GM12878 (cell line): ENCODE measurements around the gene STK10. TPM values are rescaled to one million over a fixed set of nuclear protein-coding genes. Genes with fewer than 3 reads are reported as not detected.

ENCODE experiments used
- ATAC-seq: fragments of 200-7000 bp; cut with Tn5 transposase; 3 replicates; pipeline ENCODE4 v1.9.1; 2020; ENCODE audit warnings: mild to moderate bottlenecking, moderate library complexity
- Bru-seq: library from RNA; stranded (reverse); fragments of 400-500 nt; gene quantifications from one replicate; lab custom pipeline; 2021; lab: Mats Ljungman, UMichigan
- BruChase-seq, 2 experiments: library from RNA; stranded (reverse); fragments of 400-500 nt; gene quantifications; one replicate each; lab custom pipeline; 2021; lab: Mats Ljungman, UMichigan
- BruUV-seq: library from RNA; stranded (reverse); fragments of 400-500 nt; replicated peaks from 2 replicates; lab custom pipeline; 2021; lab: Mats Ljungman, UMichigan
- CTCF ChIA-PET: fragments of 300-600 bp; sonication (Branson Sonifier 250); formaldehyde crosslinking; extraction: SDS; loops from one replicate; lab custom pipeline; 2021; ENCODE audit warnings: inconsistent platforms; lab: Yijun Ruan, JAX
- POLR2A ChIA-PET: fragments of 350-600 bp; formaldehyde crosslinking; extraction: SDS; loops from one replicate; lab custom pipeline; 2021; ENCODE audit warnings: inconsistent platforms; lab: Charles Lee
- RAD21 ChIA-PET: fragments of 300-600 bp; sonication (Branson Sonifier 250); formaldehyde crosslinking; loops from one replicate; lab custom pipeline; 2023; ENCODE audit warnings: antibody characterized with exemption; ENCODE audit not compliant: unreplicated experiment; lab: Charles Lee
- SMC1A ChIA-PET: fragments of 300-600 bp; sonication (Branson Sonifier 250); formaldehyde crosslinking; loops from one replicate; lab custom pipeline; 2023; ENCODE audit not compliant: unreplicated experiment, uncharacterized antibody; lab: Charles Lee
- DNase-seq: peaks from one replicate; pipeline ENCODE4 v3.0.0-alpha.2; 2011; ENCODE audit warnings: low read depth, low spot score
- FAIRE-seq: peaks from 3 replicates; lab custom pipeline; 2011; peaks lifted over from hg19 to GRCh38; lab: Jason Lieb, UNC
- H2AFZ ChIP-seq: 2 replicates; pipeline ENCODE4 v1.6.0; 2011; ENCODE audit warnings: low read depth, low read length, control low read depth; ENCODE audit not compliant: control insufficient read depth
- H3K27ac ChIP-seq: 2 replicates; pipeline ENCODE4 v1.5.1; 2011; ENCODE audit warnings: control low read depth; ENCODE audit not compliant: control insufficient read depth, insufficient read depth
- H3K27me3 ChIP-seq, 2 experiments: replicated peaks in 1 of 2; 2 replicates each; pipeline versions ENCODE4 v1.6.0 to v1.6.1; 2011; ENCODE audit warnings: low read length in 1 of 2; ENCODE audit not compliant: control insufficient read depth in 2 of 2, insufficient read depth in 2 of 2
- H3K36me3 ChIP-seq, 2 experiments: 2 replicates each; pipeline ENCODE4 v1.5.1; 2011; ENCODE audit warnings: low read length in 1 of 2; ENCODE audit not compliant: control insufficient read depth in 2 of 2, insufficient read depth in 2 of 2
- H3K4me1 ChIP-seq: 2 replicates; pipeline ENCODE4 v1.6.1; 2011; ENCODE audit warnings: mild to moderate bottlenecking, low read length, moderate library complexity, mixed read lengths; ENCODE audit not compliant: control insufficient read depth, insufficient read depth
- H3K4me2 ChIP-seq: 2 replicates; pipeline ENCODE4 v1.6.0; 2011; ENCODE audit warnings: control low read depth; ENCODE audit not compliant: control insufficient read depth, insufficient read depth
- H3K4me3 ChIP-seq: fragments of 200-600 bp; sonication (generic); 2 replicates; pipeline ENCODE4 v1.5.1; 2016
- H3K79me2 ChIP-seq: 2 replicates; pipeline ENCODE4 v1.6.0; 2011; ENCODE audit warnings: low read length; ENCODE audit not compliant: control insufficient read depth, insufficient read depth
- H3K9ac ChIP-seq: 2 replicates; pipeline ENCODE4 v1.8.0; 2011; ENCODE audit warnings: low read length, control low read depth, mixed read lengths; ENCODE audit not compliant: control insufficient read depth, insufficient read depth
- H3K9me3 ChIP-seq: replicated peaks from 3 replicates; pipeline ENCODE4 v1.5.1; 2011; ENCODE audit warnings: mild to moderate bottlenecking, low read length; ENCODE audit not compliant: control insufficient read depth, insufficient read depth
- H4K20me1 ChIP-seq: 2 replicates; pipeline ENCODE4 v1.6.0; 2011; ENCODE audit not compliant: control insufficient read depth, insufficient read depth
- BHLHE40 ChIP-seq, 2 experiments: fragments of 450-650 bp in 1 of 2; IDR thresholded peaks; 2 replicates each; pipeline ENCODE4 v1.6.1; 2011 to 2017; ENCODE audit warnings: low read depth in 2 of 2, borderline replicate concordance in 1 of 2, improper control_type of control experiment in 1 of 2, low read length in 1 of 2, mild to moderate bottlenecking in 1 of 2
- CHD1 ChIP-seq: IDR thresholded peaks from 2 replicates; pipeline ENCODE4 v1.6.1; 2012; ENCODE audit warnings: low read depth, low read length, improper control_type of control experiment
- CHD4 ChIP-seq: fragments of 200-600 bp; sonication (generic); IDR thresholded peaks from 2 replicates; pipeline ENCODE4 v1.6.1; 2016; ENCODE audit warnings: mild to moderate bottlenecking
- HCFC1 ChIP-seq: fragments of 150-350 bp; IDR thresholded peaks from 2 replicates; pipeline ENCODE4 v1.6.1; 2014; ENCODE audit warnings: low read length
- NBN ChIP-seq: fragments of 450-650 bp; IDR thresholded peaks from 2 replicates; pipeline ENCODE4 v1.6.1; 2016
- POLR2AphosphoS5 ChIP-seq: IDR thresholded peaks from 2 replicates; pipeline ENCODE4 v1.6.1; 2011; ENCODE audit warnings: mild to moderate bottlenecking, low read length, inconsistent platforms
- RAD21 ChIP-seq: IDR thresholded peaks from 2 replicates; pipeline ENCODE4 v1.6.1; 2011; ENCODE audit warnings: mild to moderate bottlenecking, low read depth, low read length, moderate library complexity; ENCODE audit not compliant: insufficient read depth
- YY1 ChIP-seq: IDR thresholded peaks from 2 replicates; pipeline ENCODE4 v1.6.1; 2011; ENCODE audit warnings: low read depth, mild to moderate bottlenecking, low read length
- WGBS: methylation state at CpG from one replicate; pipeline ENCODE4 v1.1.6; 2016; ENCODE audit warnings: low lambda C conversion rate; ENCODE audit not compliant: insufficient replicate concordance, insufficient coverage; ENCODE audit errors: missing lambda C conversion rate; 5-methylcytosine and 5-hydroxymethylcytosine counted together
- in situ Hi-C: fragments of 300-500 bp; cut with MboI; formaldehyde crosslinking; loops from 9 replicates; pipeline ENCODE4 v1.14.3; 2018; ENCODE audit warnings: mixed read lengths
- intact Hi-C: fragments of 100-400 bp; cut with micrococcal nuclease; formaldehyde crosslinking; loops from one replicate; pipeline ENCODE4 v1.14.2; 2022; ENCODE audit not compliant: unreplicated experiment
- long read RNA-seq, 2 experiments: library from polyadenylated mRNA; unstranded; transcript quantifications; one replicate each; pipeline ENCODE4 v2.0.0, GENCODE V29; 2019 to 2020
- polyA minus RNA-seq, 3 experiments: library from RNA; depleted of rRNA, polyadenylated mRNA; stranded (reverse); fragments of >200 nt; gene quantifications; 2 replicates each; pipeline ENCODE4 v1.2.3, GENCODE V29; 2011
- polyA plus RNA-seq, 11 experiments: library from polyadenylated mRNA; depleted of rRNA in 4 of 11; unstranded in 6 of 11; stranded (reverse) in 5 of 11; fragments of >200 nt; fragmentation: Nextera tagmentation in 4 of 11; fragmentation: Illumina TruSeq in 1 of 11; extraction: Ambion mirVana in 4 of 11; extraction: Trizol in 1 of 11; gene quantifications; 1 replicate in 1 of 11; 2 replicates in 10 of 11; pipeline versions ENCODE4 v1.2.1 to v1.2.3, GENCODE V29; 2011 to 2016; ENCODE audit warnings: inconsistent platforms in 2 of 11, missing spikeins in 2 of 11, low read depth in 1 of 11
- total RNA-seq, 4 experiments: library from RNA; depleted of rRNA in 3 of 4; stranded (reverse); fragments of >200 nt in 3 of 4; fragmentation: Illumina TruSeq in 1 of 4; extraction: Trizol in 1 of 4; gene quantifications; 2 replicates each; pipeline versions ENCODE4 v1.2.1 to v1.2.3, GENCODE V29; 2013 to 2021
- TF ChIP-seq, protein P1 (sequence below), 3 experiments: IDR thresholded peaks in 2 of 3; conservative IDR thresholded peaks in 1 of 3; 2 replicates each; pipeline ENCODE4 v1.5.1; 2011; ENCODE audit warnings: low read depth in 3 of 3, low read length in 3 of 3, mild to moderate bottlenecking in 3 of 3, control low read depth in 2 of 3, moderate library complexity in 2 of 3, inconsistent platforms in 1 of 3, mixed read lengths in 1 of 3; ENCODE audit not compliant: control insufficient read depth in 2 of 3, insufficient read depth in 1 of 3; ENCODE audit errors: extremely low read depth in 1 of 3
- TF ChIP-seq, protein P2 (sequence below): fragments of 450-650 bp; conservative IDR thresholded peaks from 2 replicates; pipeline ENCODE4 v1.6.1; 2017; ENCODE audit warnings: mild to moderate bottlenecking, moderate library complexity
- TF ChIP-seq, protein P3 (sequence below): fragments of 450-650 bp; IDR thresholded peaks from 2 replicates; pipeline ENCODE4 v1.6.1; 2017; ENCODE audit warnings: low read depth, mild to moderate bottlenecking, moderate library complexity

STK10 gene
- total RNA-seq (2013; cell fraction: nucleolus; rRNA removed) = 217 and 221 TPM in 2 replicates
- total RNA-seq (2014; rRNA removed) = 55.8 and 57.4 TPM in 2 replicates
- total RNA-seq (2014; rRNA removed; fragmentation: Illumina TruSeq; extraction: Trizol) = 46.1 and 46.9 TPM in 2 replicates
- 75.4 and 96.4 TPM in 2 replicates for total RNA-seq (2021)
- polyA plus RNA-seq (2011; ENCODE audit: low read depth) = 28.9 TPM
- polyA plus RNA-seq (2011; rRNA removed) = 21.1 and 41.8 TPM in 2 replicates
- 45.3 and 48.2 TPM in 2 replicates for polyA plus RNA-seq (2011; cell fraction: cytosol; rRNA removed)
- 80.4 and 105 TPM in 2 replicates for polyA plus RNA-seq (2011; cell fraction: nucleus; rRNA removed)
- 49.9 and 55.9 TPM in 2 replicates for polyA plus RNA-seq (2012)
- polyA plus RNA-seq (2014; fragmentation: Illumina TruSeq; extraction: Trizol) = 33.6 and 53.2 TPM in 2 replicates
- 10 to 100 TPM; 14.2 to 20.4 TPM for polyA plus RNA-seq (2014; fragmentation: Nextera tagmentation; extraction: Ambion mirVana)
- 48.1 and 53.0 TPM in 2 replicates for polyA plus RNA-seq (2014; rRNA removed)
- polyA plus RNA-seq (2016; fragmentation: Nextera tagmentation; extraction: Ambion mirVana) = 10 to 100 TPM; 54.9 to 55.3 TPM
- polyA minus RNA-seq (2011; rRNA and poly(A)+ RNA removed) = 68.4 and 96.0 TPM in 2 replicates
- polyA minus RNA-seq (2011; cell fraction: cytosol; rRNA and poly(A)+ RNA removed) = 35.1 and 36.6 TPM in 2 replicates
- polyA minus RNA-seq (2011; cell fraction: nucleus; rRNA and poly(A)+ RNA removed) = 53.1 and 106 TPM in 2 replicates
- percentile 86 among the genes with signal in this experiment for Bru-seq, nascent RNA
- percentile 90 among the genes with signal in this experiment for BruChase-seq, experiment 1, labeled RNA remaining after a 6-hour chase
- percentile 88 among the genes with signal in this experiment for BruChase-seq, experiment 2, labeled RNA remaining after a 2-hour chase
- long read RNA-seq, experiment 1, full-length matches to known transcripts = 10 of 19 reads
- long read RNA-seq, experiment 1, partial matches to known transcripts = 6 of 19 reads
- long read RNA-seq, experiment 1, other reads (novel, unspliced or antisense) = 3 of 19 reads
- long read RNA-seq, experiment 2, partial matches to known transcripts = 4 of 17 reads
- long read RNA-seq, experiment 2, other reads (novel, unspliced or antisense) = 13 of 17 reads

DNA sequence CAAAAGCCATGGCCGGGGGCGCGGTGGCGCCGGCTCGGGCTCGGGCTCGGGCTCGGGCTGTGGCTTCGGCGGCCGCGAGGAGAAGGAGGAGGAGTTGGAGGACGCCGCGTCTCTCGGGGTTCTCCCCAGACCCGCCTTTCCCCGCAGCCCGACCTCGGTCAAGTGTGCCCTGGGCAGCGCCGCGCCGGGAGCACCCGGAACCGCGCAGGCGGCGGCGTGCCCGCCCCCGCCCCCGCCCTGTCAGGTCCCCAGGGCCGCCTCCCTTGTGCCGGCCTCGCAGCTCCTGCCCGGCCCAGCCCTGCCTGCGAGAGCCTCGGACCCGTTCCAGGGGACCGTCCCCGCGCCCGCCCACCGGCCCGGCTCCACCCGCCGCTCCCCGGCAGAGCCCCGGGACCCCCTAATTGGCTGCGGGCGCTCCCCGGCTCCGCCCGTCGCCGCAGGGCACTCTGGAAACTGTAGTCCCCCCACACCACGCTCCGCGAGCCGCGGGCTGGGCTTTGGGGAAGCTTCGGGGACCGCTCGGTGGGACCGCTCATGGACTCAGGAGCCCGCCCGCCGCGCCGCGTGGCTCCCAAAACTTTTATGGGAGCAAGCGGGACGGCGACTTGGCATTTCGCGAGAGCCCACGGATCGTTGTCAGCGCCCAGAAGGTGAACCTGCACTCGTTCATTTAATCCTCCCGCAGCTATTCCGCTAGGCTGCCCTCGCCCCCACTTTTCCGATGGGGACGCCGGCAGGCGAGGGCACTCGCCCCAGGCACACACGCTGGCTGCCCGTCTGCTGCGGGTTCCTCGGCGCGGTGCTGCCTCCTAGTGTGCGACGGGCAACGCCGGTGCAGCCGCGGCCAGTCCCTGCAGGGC, at the start of gene STK10:
TSS of gene STK10 (minus strand) at position 192 of the 860 bp plus-strand sequence. CDS start at position 10, 182 bp downstream.
- peak within 1 kb of the TSS; percentile 89 for H3K4me3 ChIP-seq
- no peak for DNase-seq
- in situ Hi-C loops (loop anchor here (5.0 kb wide), 1 partner anchor 181 kb away; the partner anchor contains the start of gene FBXW11), intact Hi-C loops (loop anchor here (1.0 to 10.0 kb wide), 8 partner anchors 13 to 276 kb away; partner anchors contain the start of gene FBXW11)
- 2% methylated on average over 71 of the region's 102 CpGs for WGBS
- no TSS peak for BruUV-seq
- no peaks in the 10 kb centered on the region for H3K9me3 ChIP-seq
- peak within 1 kb of the TSS; percentile 85 for H3K4me2 ChIP-seq
- ATAC-seq = peak; percentile 84
- peak within 1 kb of the TSS; percentile 82 for H2AFZ ChIP-seq
- peak within 1 kb of the TSS; percentile 68 for H3K27ac ChIP-seq
- no peaks in the 10 kb centered on the region for H4K20me1 ChIP-seq
- peak; percentile 7 for FAIRE-seq
- no peaks in the 10 kb centered on the region for H3K27me3 ChIP-seq
- POLR2A ChIA-PET = interaction anchor here (0.5 to 8.0 kb wide), 10 partner anchors 10 to 182 kb away, joined by 3 to 115 read pairs (median 4); partner anchors contain the start of genes FBXW11 and UBTD2
- CTCF ChIA-PET = interaction anchor here (0.6 to 8.0 kb wide), 33 partner anchors 8 to 584 kb away, joined by 3 to 162 read pairs (median 5); partner anchors contain the start of gene FBXW11
- SMC1A ChIA-PET = interaction anchor here (0.8 to 10.5 kb wide), 19 partner anchors 14 to 282 kb away, joined by 3 to 165 read pairs (median 4); partner anchors contain the start of gene UBTD2
- no peaks in the 10 kb centered on the region for H3K36me3 ChIP-seq
- H3K9ac ChIP-seq = peak within 1 kb of the TSS; percentile 95
- RAD21 ChIA-PET = interaction anchor here (0.6 to 7.7 kb wide), 20 partner anchors 13 to 282 kb away, joined by 3 to 158 read pairs (median 6); partner anchors contain the start of genes FBXW11 and UBTD2
- peaks cover 20% of the 10 kb centered on the region for H3K4me1 ChIP-seq
- H3K79me2 ChIP-seq = peaks cover 46% of the 10 kb centered on the region
- no peak for TF ChIP-seq CHD1
- peak; percentile 78 for TF ChIP-seq YY1
- TF ChIP-seq, protein P1, sequence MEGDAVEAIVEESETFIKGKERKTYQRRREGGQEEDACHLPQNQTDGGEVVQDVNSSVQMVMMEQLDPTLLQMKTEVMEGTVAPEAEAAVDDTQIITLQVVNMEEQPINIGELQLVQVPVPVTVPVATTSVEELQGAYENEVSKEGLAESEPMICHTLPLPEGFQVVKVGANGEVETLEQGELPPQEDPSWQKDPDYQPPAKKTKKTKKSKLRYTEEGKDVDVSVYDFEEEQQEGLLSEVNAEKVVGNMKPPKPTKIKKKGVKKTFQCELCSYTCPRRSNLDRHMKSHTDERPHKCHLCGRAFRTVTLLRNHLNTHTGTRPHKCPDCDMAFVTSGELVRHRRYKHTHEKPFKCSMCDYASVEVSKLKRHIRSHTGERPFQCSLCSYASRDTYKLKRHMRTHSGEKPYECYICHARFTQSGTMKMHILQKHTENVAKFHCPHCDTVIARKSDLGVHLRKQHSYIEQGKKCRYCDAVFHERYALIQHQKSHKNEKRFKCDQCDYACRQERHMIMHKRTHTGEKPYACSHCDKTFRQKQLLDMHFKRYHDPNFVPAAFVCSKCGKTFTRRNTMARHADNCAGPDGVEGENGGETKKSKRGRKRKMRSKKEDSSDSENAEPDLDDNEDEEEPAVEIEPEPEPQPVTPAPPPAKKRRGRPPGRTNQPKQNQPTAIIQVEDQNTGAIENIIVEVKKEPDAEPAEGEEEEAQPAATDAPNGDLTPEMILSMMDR (IDR thresholded peaks at IDR 0.05 in 2 of 3, conservative IDR thresholded peaks at IDR 0.05 in 1 of 3; ENCODE audit: control insufficient read depth in 2 of 3, extremely low read depth in 1 of 3, insufficient read depth in 1 of 3, low read depth in 3 of 3, low read length in 3 of 3) = peak; percentile 80 to 99 (median 89); a peak in 5 of 6 replicates
- peak; percentile 78; the same call in 1 of the 2 replicates for TF ChIP-seq CHD4
- TF ChIP-seq NBN = peak; percentile 46; the same call in 1 of the 2 replicates
- TF ChIP-seq, protein P2, sequence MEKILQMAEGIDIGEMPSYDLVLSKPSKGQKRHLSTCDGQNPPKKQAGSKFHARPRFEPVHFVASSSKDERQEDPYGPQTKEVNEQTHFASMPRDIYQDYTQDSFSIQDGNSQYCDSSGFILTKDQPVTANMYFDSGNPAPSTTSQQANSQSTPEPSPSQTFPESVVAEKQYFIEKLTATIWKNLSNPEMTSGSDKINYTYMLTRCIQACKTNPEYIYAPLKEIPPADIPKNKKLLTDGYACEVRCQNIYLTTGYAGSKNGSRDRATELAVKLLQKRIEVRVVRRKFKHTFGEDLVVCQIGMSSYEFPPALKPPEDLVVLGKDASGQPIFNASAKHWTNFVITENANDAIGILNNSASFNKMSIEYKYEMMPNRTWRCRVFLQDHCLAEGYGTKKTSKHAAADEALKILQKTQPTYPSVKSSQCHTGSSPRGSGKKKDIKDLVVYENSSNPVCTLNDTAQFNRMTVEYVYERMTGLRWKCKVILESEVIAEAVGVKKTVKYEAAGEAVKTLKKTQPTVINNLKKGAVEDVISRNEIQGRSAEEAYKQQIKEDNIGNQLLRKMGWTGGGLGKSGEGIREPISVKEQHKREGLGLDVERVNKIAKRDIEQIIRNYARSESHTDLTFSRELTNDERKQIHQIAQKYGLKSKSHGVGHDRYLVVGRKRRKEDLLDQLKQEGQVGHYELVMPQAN = peak; percentile 66
- TF ChIP-seq, protein P3, sequence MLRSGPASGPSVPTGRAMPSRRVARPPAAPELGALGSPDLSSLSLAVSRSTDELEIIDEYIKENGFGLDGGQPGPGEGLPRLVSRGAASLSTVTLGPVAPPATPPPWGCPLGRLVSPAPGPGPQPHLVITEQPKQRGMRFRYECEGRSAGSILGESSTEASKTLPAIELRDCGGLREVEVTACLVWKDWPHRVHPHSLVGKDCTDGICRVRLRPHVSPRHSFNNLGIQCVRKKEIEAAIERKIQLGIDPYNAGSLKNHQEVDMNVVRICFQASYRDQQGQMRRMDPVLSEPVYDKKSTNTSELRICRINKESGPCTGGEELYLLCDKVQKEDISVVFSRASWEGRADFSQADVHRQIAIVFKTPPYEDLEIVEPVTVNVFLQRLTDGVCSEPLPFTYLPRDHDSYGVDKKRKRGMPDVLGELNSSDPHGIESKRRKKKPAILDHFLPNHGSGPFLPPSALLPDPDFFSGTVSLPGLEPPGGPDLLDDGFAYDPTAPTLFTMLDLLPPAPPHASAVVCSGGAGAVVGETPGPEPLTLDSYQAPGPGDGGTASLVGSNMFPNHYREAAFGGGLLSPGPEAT = peak; percentile 71
- TF ChIP-seq HCFC1 = peak; percentile 79
- TF ChIP-seq BHLHE40 (IDR thresholded peaks at IDR 0.05; ENCODE audit: borderline replicate concordance in 1 of 2, low read depth in 2 of 2, low read length in 1 of 2) = peak; percentile 64 to 89; a peak in 3 of 4 replicates
- 0 out of 2 replicates have a peak, but pooled peaks have one; percentile 10 for TF ChIP-seq POLR2AphosphoS5
- TF ChIP-seq RAD21 = peak; percentile 85
